Measurements from ENCODE around the gene MFAP4. TPM values are rescaled to one million over a fixed set of nuclear protein-coding genes. Genes with fewer than 3 reads are reported as not detected.

MFAP4 gene
- total RNA-seq, 1 experiment from 2014 or later = 0.52 TPM

- RAD21 ChIA-PET (ENCODE audit: low non-redundant PET in 1 of 2, low total read pairs in 2 of 2, uncharacterized antibody in 2 of 2, unreplicated experiment in 2 of 2) = no interaction called here
- DNase-seq (ENCODE audit: low read depth, low spot score) (no peak), ATAC-seq (no peak)
- Histone ChIP-seq H3K9me3 (ENCODE audit: control insufficient read depth in 1 of 2, insufficient read depth in 1 of 2, low read depth in 1 of 2, low read length in 2 of 2) (no peaks in the 10 kb centered on the region), H3K4me2 (ENCODE audit: low read length) (no peak overlapping the region), H3K79me2 (ENCODE audit: insufficient read depth, low read length) (0 out of 2 replicates have a peak, but pooled peaks cover 12% of the 10 kb centered on the region), H3K4me3 (replicated peaks in 1 of 2; ENCODE audit: low read depth in 1 of 2, low read length in 2 of 2) (no peak overlapping the region), H3K27ac (ENCODE audit: low read depth, low read length) (no peak overlapping the region), H4K20me1 (ENCODE audit: insufficient read depth) (no peaks in the 10 kb centered on the region), H3K9ac (ENCODE audit: low read length) (no peak overlapping the region), H3K36me3 (ENCODE audit: control insufficient read depth in 1 of 2, insufficient read depth in 2 of 2, low read length in 2 of 2) (no peaks in the 10 kb centered on the region), H2AFZ (ENCODE audit: low read depth, low read length, poor library complexity, severe bottlenecking) (no peak overlapping the region), H3K27me3 (ENCODE audit: insufficient read depth, low read length) (no peaks in the 10 kb centered on the region), H3K4me1 (ENCODE audit: control insufficient read depth in 1 of 2, insufficient read depth in 2 of 2, low read length in 2 of 2) (peaks cover 12 to 48% of the 10 kb centered on the region in 2 experiments), H3K9me2 (ENCODE audit: insufficient read depth) (no peaks in the 10 kb centered on the region)
- CTCF ChIA-PET = interaction anchor here (0.8 to 5.1 kb wide), 6 partner anchors 12 to 400 kb away, joined by 3 to 69 read pairs (median 4); partner anchors contain the start of gene MAPK7
- TF ChIP-seq ATF3 (IDR thresholded peaks at IDR 0.05) = no peak
- no peak for TF ChIP-seq RAD21 (IDR thresholded peaks at IDR 0.05; ENCODE audit: low read depth)
- no peak for TF ChIP-seq SP1 (IDR thresholded peaks at IDR 0.05; ENCODE audit: low read depth)
- no peak for TF ChIP-seq POLR2A (IDR thresholded peaks at IDR 0.05; ENCODE audit: borderline replicate concordance, extremely low read depth, insufficient read depth, insufficient read length)
- no peak for TF ChIP-seq EGR1 (IDR thresholded peaks at IDR 0.05; ENCODE audit: low read depth)
- no peak for TF ChIP-seq YY1 (IDR thresholded peaks at IDR 0.05; ENCODE audit: extremely low read depth, insufficient replicate concordance, low read depth, low read length)
- TF ChIP-seq FOSL1 (IDR thresholded peaks at IDR 0.05; ENCODE audit: low read depth) = no peak
- TF ChIP-seq EZH2 (IDR thresholded peaks at IDR 0.05) = no peak
- TF ChIP-seq ELF1 (IDR thresholded peaks at IDR 0.05; ENCODE audit: borderline replicate concordance, low read depth) = no peak
- TF ChIP-seq ZBTB33 (IDR thresholded peaks at IDR 0.05; ENCODE audit: extremely low read depth, insufficient replicate concordance, low read length) = no peak
- no peak for TF ChIP-seq POLR2AphosphoS5 (IDR thresholded peaks at IDR 0.05; ENCODE audit: low read depth, low read length)
- no peak for TF ChIP-seq EZH2phosphoT487 (IDR thresholded peaks at IDR 0.05; ENCODE audit: borderline replicate concordance)
- no TSS peak for BruUV-seq (replicated peaks)
- intact Hi-C loops (cut with micrococcal nuclease) = no loop called here
- POLR2A ChIA-PET = interaction anchor here (0.8 to 1.0 kb wide), 2 partner anchors 12 to 112 kb away, joined by 3 to 5 read pairs; partner anchors contain the start of gene MAPK7
Measured at GRCh38 chr17:19365833-19366636, 21.0 kb downstream of the MFAP4 start.
